GM12875 (cell line): Measurements from ENCODE around the gene SPOCK2.

Source experiments
- H3K4me3 ChIP-seq: one replicate; pipeline ENCODE4 v1.5.1; 2011; ENCODE audit warnings: low read depth, low read length, control low read depth
- CTCF ChIP-seq: IDR thresholded peaks from 2 replicates; pipeline ENCODE4 v1.5.1; 2011; ENCODE audit warnings: low read depth, mild to moderate bottlenecking, control low read depth, inconsistent platforms, low read length, moderate library complexity, borderline replicate concordance; ENCODE audit not compliant: insufficient read depth

Gene SPOCK2

GRCh38 chr10:72011468-72011867 is 76.9 kb downstream of the SPOCK2 start:
- TF ChIP-seq CTCF: no peak
- H3K4me3 ChIP-seq: no peak overlapping the region

GRCh38 chr10:72011016-72011415 is 77.3 kb downstream of the SPOCK2 start:
- no peak for TF ChIP-seq CTCF
- H3K4me3 ChIP-seq: no peak overlapping the region

DNA sequence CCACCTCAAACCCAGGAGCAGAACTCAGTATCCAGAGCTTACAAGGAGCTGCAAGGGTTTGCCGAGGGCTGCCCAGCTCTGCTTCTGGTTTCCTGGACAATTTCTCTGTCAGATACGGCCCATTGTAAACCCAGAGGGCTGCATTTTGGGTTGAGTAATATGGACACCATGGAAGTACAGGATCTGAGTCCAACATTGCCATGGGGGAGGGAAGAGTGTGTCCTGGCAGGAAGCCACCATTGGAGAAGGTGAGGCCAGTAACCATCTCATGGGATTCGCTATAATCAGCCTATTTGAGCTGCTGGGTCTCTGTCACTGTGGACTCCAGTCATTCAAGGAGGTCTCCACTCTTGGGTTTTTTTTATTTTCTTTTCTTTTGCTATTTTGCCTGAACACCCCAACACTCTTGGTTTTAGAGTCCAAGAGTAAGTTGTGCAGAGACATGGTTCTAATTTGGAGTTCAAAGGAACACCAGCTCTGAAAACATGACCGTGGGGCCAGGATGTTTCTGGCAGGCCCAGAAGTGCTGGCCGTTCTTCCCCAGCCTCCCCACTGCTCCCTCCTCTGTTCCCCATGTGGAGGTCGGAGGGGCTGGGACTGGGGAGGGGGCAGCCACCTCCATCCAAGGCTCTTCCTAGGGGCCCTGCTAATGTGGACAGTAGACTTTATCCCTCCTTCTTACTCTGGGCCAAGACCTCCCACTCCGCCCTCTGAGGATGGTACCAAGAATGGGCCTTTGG is 77.9 kb downstream of the SPOCK2 start:
- no peak overlapping the region for H3K4me3 ChIP-seq
- no peak for TF ChIP-seq CTCF

- no peak overlapping the region for H3K4me3 ChIP-seq
- TF ChIP-seq CTCF: no peak
These were observed 78.8 kb downstream of the SPOCK2 start for GRCh38 chr10:72009425-72010081.

- no peak for TF ChIP-seq CTCF
- H3K4me3 ChIP-seq: no peak overlapping the region
These were observed 79.3 kb downstream of the SPOCK2 start for GRCh38 chr10:72009051-72009424.
